ACC112 (cell line): ENCODE measurements around the gene C19orf85.

Experiments used
- H2AFZ ChIP-seq: fragments of 200-600 bp; sonication (generic); one replicate; pipeline ENCODE4 v1.6.0; 2017; ENCODE audit warnings: antibody characterized with exemption, low read length; ENCODE audit not compliant: unreplicated experiment
- H3K27ac ChIP-seq: fragments of 200-600 bp; sonication (generic); 2 replicates; pipeline ENCODE4 v1.5.1; 2014; ENCODE audit warnings: low read depth, mild to moderate bottlenecking, antibody characterized with exemption, low read length, moderate library complexity
- H3K27me3 ChIP-seq: fragments of 200-600 bp; sonication (generic); 2 replicates; pipeline ENCODE4 v1.6.1; 2014; ENCODE audit warnings: mild to moderate bottlenecking, antibody characterized with exemption, low read length, moderate library complexity, mixed read lengths; ENCODE audit not compliant: insufficient read depth
- H3K36me3 ChIP-seq: fragments of 200-600 bp; sonication (generic); 2 replicates; pipeline ENCODE4 v1.6.1; 2016; ENCODE audit warnings: mild to moderate bottlenecking, antibody characterized with exemption, low read length, moderate library complexity, mixed read lengths; ENCODE audit not compliant: insufficient read depth
- H3K4me1 ChIP-seq: fragments of 200-600 bp; sonication (generic); one replicate; pipeline ENCODE4 v1.6.1; 2016; ENCODE audit warnings: low read length, mixed read lengths; ENCODE audit not compliant: insufficient read depth, unreplicated experiment, control insufficient read depth
- H3K4me3 ChIP-seq: fragments of 200-600 bp; sonication (generic); 2 replicates; pipeline ENCODE4 v1.5.1; 2014; ENCODE audit warnings: mild to moderate bottlenecking, low read depth, low read length
- H3K79me2 ChIP-seq: fragments of 200-600 bp; sonication (generic); one replicate; pipeline ENCODE4 v1.6.0; 2016; ENCODE audit warnings: low read length; ENCODE audit not compliant: control insufficient read depth, unreplicated experiment, insufficient read depth

Gene C19orf85

DNA sequence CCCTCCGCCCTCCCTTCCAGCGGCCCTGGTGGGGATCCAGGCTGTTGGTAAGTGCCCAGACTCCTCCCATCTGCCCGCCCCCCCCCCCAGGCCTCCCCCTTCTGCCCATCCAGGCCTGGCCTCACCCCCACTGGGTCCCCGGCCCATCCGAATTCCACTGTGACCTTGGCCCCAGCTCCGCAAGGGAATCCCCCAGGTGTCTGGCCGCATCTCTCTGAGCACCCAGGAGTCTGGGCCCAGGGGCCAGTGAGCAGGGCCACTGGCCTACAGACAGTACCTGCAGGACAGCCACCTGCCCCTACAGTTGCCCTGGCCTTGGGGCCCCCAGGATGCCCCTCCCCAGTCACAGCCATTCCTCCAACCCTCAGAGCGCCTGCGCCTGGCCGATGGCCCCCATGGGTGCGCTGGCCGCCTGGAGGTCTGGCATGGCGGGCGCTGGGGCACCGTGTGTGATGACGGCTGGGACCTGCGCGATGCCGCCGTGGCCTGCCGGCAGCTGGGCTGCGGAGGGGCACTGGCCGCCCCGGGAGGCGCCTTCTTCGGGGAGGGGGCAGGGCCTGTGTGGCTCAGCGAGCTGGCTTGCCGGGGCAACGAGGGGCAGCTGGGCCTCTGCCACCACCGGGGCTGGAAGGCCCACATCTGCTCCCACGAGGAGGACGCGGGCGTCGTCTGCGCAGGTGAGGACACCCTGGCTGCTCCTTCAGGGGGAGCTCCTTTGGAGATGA is 24.6 kb upstream of the C19orf85 start:
- no peaks in the 10 kb centered on the region for H3K36me3 ChIP-seq
- no peak overlapping the region for H3K4me3 ChIP-seq
- H2AFZ ChIP-seq = no peak overlapping the region
- H3K27ac ChIP-seq = no peak overlapping the region
- H3K4me1 ChIP-seq = peaks cover 40% of the 10 kb centered on the region
- H3K79me2 ChIP-seq = peaks cover 5% of the 10 kb centered on the region
- H3K27me3 ChIP-seq = no peaks in the 10 kb centered on the region

DNA sequence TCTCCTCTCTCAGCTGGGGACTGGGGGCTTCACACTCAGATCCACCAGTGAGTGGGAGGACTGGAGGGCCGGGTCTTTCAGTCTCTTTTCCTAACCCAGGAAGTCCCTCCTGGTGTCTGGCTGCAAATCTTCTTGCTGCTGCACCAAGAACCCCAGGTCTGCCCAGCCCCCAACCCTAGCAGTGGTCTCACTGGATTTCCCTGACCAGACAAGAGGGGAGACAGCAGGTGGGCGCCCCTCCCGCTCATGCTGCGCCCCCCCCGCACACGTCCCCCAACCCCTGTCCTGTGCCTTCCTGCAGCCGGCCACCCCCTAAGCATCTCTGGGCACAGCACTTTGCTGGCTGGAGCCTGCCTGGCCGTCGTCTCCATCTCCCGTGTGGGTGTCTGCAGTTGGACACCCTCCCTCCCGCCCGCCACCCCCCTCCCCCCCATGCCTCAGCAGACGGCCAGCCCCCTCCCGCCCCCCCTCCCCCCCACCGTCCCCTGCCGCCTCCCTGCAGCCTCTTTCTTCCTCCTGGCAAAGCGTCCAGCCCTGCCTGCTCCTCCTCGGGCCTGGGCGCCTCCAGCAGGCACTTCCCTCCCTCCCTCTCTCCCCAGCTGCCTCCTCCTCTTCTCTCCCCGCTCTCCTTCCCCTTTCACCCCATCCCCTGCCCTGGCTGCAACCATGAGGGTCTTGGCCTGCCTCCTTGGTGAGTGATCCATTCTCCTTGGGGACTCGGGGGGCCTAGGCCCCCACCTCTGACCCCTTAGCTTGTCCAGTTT is 23.6 kb upstream of the C19orf85 start, which contains the start of gene SSC5D:
TSS of gene SSC5D (plus strand) at position 513 of the 764 bp plus-strand sequence. CDS start at position 667, 154 bp downstream.
- Histone ChIP-seq H2AFZ (no peak within 1 kb of the TSS), H3K4me1 (peaks cover 31% of the 10 kb centered on the region), H3K36me3 (no peaks in the 10 kb centered on the region), H3K4me3 (peak within 1 kb of the TSS; percentile 83), H3K27ac (peak within 1 kb of the TSS; percentile 87), H3K79me2 (peaks cover 5% of the 10 kb centered on the region), H3K27me3 (no peaks in the 10 kb centered on the region)

DNA sequence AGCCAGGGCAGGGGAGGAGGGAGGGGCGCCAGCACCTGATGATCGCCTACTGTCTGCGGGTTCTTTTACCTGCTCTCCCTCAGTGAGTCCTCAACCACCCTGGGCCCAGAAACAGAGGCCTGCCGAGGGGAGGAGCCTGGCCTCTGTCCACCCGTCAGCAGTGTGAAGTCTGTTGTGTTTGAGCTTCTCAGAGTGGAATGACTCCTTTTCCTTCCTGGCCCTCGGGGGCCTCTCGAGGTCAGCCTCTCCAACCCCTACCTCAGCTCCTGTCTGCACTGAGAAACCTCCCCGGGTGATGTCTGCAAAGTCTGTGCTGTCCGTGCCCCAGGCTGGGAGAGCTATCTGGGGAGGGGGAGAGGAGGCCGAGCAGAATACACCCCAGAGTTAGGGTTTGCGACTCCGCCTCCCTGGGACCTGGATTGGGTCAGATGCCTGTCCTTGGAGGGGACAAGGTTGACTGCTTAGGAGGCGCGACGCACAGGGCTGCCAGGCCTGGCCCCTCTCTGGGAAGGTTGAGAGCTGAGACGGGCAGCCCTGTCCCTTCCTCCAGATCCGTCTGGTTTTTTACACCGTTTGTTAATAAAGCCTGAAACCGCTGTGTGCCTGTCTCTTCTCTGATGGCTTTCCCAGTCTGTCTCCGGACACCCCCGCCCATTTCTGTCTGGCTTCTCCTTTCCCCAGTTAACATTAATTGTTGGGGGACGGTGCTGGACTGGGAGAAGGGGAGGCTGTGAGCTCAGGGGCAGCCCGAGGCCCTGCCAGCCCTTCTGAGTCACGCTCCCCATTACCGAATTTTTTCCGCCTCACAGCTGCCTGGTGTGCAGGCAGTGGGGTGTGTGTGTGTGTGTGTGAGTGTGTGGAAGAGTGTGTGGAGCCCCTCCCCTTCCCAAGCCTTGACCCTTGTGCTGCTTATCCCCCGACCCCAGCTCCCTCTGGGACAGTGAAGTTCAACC is 22.7 kb upstream of the C19orf85 start:
- H3K4me1 ChIP-seq = peaks cover 28% of the 10 kb centered on the region
- no peaks in the 10 kb centered on the region for H3K27me3 ChIP-seq
- H2AFZ ChIP-seq = no peak overlapping the region
- peaks cover 5% of the 10 kb centered on the region for H3K79me2 ChIP-seq
- H3K27ac ChIP-seq = peak overlapping the region; percentile 87
- H3K36me3 ChIP-seq = no peaks in the 10 kb centered on the region
- H3K4me3 ChIP-seq = peak overlapping the region; percentile 83

DNA sequence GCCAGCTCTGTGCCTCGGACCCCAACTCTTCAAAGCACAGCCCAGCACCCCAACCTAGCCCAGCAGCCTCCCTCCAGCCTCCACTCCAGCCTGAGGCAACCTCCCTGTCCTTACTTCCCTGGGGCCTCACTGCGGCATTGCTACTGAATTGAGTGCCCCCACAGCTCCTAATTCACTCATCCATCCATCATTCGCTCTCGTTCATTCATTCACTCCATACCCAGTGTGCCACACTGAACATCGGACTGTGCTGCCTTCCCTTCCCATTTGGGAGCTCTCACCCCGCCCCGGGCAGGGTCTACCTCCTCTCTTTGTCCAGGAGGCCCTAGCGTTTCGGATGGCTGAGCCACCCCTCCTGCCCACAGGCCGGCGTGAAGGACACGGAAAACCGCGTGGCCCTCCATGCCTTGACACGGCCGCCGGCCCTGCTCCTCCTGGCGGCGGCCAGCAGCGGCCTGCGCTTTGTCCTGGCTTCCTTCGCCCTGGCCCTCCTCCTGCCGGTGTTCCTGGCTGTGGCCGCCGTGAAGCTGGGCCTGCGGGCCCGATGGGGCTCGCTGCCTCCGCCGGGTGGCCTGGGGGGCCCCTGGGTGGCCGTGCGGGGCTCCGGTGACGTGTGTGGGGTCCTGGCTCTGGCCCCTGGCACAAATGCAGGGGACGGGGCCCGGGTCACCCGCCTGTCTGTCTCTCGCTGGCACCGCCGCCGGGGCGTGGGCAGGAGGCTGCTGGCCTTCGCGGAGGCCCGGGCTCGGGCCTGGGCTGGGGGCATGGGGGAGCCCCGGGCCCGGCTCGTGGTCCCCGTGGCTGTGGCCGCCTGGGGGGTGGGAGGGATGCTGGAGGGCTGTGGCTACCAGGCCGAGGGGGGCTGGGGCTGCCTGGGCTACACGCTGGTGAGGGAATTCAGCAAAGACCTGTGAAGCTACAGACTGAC is 21.8 kb upstream of the C19orf85 start:
- no peaks in the 10 kb centered on the region for H3K36me3 ChIP-seq
- peak overlapping the region; percentile 87 for H3K27ac ChIP-seq
- peaks cover 28% of the 10 kb centered on the region for H3K4me1 ChIP-seq
- H3K4me3 ChIP-seq = peak overlapping the region; percentile 83
- H3K27me3 ChIP-seq = no peaks in the 10 kb centered on the region
- H3K79me2 ChIP-seq = peaks cover 5% of the 10 kb centered on the region
- no peak overlapping the region for H2AFZ ChIP-seq

DNA sequence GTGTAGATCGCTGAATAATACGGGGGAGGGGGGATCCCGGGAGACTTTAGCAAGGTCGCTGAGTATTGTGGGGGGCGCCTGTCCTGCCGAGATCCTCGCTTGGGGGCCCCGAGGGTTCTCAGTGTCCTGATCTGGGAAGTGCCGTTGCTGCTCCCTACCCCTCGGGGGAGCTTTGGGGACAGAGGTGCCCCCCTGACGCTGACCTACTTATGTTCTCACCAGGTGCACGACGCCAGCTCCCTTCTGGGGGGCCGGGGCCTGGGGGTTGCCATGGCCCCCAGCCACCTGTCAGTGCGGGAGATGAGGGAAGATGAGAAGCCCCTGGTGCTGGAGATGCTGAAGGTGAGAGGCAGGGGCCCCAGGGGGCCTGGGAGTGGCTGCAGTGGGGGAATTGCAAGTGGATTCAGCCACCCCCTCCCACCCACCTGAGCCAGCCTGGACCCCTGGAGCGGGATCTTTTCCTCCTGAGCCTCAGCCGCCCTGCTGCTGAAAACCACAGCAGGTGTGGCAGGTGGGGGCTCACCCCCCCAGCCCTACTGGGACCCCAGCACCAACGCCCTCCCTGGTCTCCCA is 21.0 kb upstream of the C19orf85 start:
- Histone ChIP-seq H3K4me1 (peaks cover 28% of the 10 kb centered on the region), H2AFZ (no peak overlapping the region), H3K36me3 (no peaks in the 10 kb centered on the region), H3K27me3 (no peaks in the 10 kb centered on the region), H3K79me2 (peaks cover 5% of the 10 kb centered on the region), H3K27ac (peak overlapping the region; percentile 87), H3K4me3 (peak overlapping the region; percentile 83)

DNA sequence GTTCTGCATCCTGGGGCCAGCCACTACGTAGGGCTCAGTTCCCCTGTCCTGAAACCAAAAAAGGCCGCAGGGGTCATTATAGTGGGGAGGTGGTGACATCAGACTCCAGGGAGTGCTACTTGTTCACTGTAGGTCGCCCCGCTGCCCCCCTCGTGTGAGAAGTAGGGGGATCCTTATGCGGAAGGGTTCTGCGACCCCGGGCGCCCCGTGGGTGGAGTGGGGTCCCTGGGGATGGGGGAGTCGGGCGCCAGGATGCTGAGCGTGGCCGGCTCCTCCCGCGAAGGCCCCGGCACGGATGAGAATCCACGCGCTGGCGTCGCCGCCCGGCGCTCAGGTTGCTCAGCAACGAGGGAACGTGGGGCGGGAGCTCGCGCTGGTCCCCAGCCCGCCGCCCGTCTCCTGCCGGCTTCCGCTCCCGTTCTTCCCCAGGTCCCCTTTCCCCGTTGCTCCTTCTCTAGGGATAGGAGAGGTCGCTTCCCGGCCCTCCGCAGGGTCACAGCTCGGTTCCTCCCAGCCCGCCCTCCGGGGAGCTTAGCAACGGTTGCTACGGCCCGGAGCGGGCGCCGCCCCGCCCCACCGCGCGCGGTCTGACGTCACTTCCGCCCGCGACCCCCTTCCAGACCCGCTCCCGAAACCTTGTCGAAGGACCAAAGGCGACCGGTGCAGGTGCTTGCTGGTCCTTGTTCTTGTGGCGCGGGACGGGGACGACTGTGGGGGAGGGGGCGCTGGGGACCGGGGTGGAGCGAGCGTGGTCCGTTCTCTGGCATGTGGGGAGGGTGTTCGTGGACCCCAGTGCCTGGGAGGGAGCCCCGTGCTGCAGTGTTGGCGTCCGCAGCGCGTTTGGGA is 20.3 kb upstream of the C19orf85 start, which contains the start of gene NAT14:
TSS of gene NAT14 (plus strand) at position 596 of the 846 bp plus-strand sequence. CDS start 521 bp downstream, outside the sequence.
- H3K27ac ChIP-seq = peak within 1 kb of the TSS; percentile 87
- peaks cover 28% of the 10 kb centered on the region for H3K4me1 ChIP-seq
- H2AFZ ChIP-seq = peak within 1 kb of the TSS; percentile 45
- peak within 1 kb of the TSS; percentile 83 for H3K4me3 ChIP-seq
- no peaks in the 10 kb centered on the region for H3K27me3 ChIP-seq
- peaks cover 5% of the 10 kb centered on the region for H3K79me2 ChIP-seq
- H3K36me3 ChIP-seq = no peaks in the 10 kb centered on the region

DNA sequence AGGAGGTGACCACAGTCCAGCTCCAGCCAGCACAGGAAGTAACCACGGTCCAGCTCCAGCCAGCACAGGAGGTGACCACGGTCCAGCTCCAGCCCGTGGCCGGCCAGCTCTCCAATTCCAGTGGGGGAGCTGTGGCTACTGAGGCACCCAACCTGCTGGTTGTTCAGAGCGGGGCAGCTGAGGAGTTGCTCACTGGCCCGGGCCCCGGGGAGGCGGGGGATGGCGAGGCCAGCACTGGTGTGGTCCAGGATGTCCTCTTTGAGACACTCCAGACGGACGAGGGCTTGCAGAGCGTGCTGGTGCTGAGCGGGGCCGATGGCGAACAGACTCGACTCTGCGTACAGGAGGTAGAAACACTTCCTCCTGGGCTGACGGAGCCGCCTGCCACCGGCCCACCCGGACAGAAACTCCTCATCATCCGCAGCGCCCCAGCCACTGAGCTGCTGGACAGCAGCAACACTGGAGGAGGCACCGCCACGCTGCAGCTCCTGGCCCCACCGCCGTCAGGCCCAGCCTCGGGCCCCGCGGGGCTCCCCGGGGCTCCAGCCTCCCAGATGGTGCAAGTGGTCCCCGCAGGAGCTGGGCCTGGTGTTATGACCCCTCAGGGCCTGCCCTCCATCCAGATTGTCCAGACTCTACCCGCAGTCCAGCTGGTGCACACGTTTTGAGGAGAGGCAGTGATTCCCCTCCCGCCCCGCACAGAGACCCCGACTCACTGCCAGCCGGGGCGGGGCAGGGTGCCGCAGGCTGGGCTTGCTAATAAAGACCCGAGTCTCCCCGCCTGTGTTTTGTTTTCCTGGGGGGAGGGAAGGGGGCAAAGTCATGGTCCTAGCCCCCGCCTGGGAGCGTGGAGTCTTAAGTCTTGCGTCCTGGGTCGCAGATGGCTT is 19.4 kb upstream of the C19orf85 start:
- Histone ChIP-seq H3K36me3 (no peaks in the 10 kb centered on the region), H3K27ac (no peak overlapping the region), H2AFZ (no peak overlapping the region), H3K27me3 (no peaks in the 10 kb centered on the region), H3K4me3 (peak overlapping the region; percentile 83), H3K4me1 (peaks cover 28% of the 10 kb centered on the region), H3K79me2 (peaks cover 5% of the 10 kb centered on the region)

DNA sequence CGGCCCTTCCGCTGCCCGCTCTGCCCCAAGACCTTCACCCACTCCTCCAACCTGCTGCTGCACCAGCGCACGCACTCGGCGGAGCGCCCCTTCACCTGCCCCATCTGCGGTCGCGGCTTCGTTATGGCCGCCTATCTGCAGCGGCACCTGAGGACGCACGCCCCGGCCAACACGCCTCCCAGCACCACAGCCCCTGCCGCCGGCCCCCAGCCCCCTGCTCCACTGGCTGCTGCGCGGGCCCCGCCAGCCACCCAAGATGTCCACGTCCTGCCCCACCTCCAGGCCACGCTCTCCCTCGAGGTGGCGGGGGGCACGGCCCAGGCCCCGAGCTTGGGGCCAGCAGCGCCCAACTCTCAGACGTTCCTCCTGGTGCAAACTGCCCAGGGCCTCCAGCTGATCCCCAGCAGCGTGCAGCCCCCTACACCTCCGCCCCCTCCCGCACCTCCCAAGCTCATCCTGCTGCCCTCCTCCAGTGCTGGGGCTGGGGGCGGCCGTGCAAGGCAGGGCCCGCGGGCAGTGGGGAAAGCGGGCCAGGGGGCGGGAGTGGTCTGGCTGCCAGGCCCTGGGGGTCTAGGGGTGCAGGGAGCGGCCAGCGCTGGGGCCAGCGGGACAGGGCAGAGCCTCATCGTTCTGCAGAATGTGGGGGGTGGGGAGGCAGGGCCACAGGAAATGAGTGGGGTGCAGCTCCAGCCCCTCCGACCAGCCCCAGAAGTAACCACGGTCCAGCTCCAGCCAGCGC is 18.6 kb upstream of the C19orf85 start:
- peaks cover 25% of the 10 kb centered on the region for H3K4me1 ChIP-seq
- no peak overlapping the region for H3K27ac ChIP-seq
- H3K36me3 ChIP-seq = no peaks in the 10 kb centered on the region
- peaks cover 7% of the 10 kb centered on the region for H3K79me2 ChIP-seq
- no peak overlapping the region for H3K4me3 ChIP-seq
- H3K27me3 ChIP-seq = no peaks in the 10 kb centered on the region
- no peak overlapping the region for H2AFZ ChIP-seq
